Measurements from ENCODE around the gene CDK10.

Gene CDK10

DNA sequence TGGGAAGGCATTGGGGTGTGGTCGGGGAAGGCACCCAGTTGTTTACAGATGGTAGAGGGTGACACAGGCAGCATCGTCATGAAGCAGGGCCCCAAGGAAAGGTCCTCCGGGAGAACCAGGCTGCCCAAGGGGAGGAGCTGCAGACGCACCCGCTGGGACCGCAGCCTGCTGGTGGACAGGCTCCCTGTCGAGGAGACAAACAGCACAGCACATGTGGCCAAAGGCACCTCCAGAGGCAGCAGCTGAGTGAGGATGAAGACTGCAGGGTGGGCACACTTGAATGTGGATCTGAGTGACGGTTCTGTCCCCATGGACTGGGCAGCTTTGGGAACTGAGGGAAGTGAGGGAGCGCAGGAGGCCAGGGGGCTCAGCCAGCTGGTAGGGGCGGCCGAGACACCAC lies 41.4 kb upstream of the CDK10 start:
- no peak overlapping the region for H3K27ac ChIP-seq (replicated peaks)
- H3K27me3 ChIP-seq (ENCODE audit: insufficient read depth, poor library complexity, severe bottlenecking): no peaks in the 10 kb centered on the region
- no peak for TF ChIP-seq POLR2AphosphoS5 (IDR thresholded peaks at IDR 0.05; ENCODE audit: low read depth)
- TF ChIP-seq, protein P1, sequence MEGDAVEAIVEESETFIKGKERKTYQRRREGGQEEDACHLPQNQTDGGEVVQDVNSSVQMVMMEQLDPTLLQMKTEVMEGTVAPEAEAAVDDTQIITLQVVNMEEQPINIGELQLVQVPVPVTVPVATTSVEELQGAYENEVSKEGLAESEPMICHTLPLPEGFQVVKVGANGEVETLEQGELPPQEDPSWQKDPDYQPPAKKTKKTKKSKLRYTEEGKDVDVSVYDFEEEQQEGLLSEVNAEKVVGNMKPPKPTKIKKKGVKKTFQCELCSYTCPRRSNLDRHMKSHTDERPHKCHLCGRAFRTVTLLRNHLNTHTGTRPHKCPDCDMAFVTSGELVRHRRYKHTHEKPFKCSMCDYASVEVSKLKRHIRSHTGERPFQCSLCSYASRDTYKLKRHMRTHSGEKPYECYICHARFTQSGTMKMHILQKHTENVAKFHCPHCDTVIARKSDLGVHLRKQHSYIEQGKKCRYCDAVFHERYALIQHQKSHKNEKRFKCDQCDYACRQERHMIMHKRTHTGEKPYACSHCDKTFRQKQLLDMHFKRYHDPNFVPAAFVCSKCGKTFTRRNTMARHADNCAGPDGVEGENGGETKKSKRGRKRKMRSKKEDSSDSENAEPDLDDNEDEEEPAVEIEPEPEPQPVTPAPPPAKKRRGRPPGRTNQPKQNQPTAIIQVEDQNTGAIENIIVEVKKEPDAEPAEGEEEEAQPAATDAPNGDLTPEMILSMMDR (IDR thresholded peaks at IDR 0.05; ENCODE audit: insufficient read depth, low read length): no peak
- no peak for DNase-seq (ENCODE audit: low read depth in 1 of 2, low spot score in 1 of 2)
- no peak overlapping the region for H3K4me3 ChIP-seq (replicated peaks; ENCODE audit: insufficient read depth, low read length)

DNA sequence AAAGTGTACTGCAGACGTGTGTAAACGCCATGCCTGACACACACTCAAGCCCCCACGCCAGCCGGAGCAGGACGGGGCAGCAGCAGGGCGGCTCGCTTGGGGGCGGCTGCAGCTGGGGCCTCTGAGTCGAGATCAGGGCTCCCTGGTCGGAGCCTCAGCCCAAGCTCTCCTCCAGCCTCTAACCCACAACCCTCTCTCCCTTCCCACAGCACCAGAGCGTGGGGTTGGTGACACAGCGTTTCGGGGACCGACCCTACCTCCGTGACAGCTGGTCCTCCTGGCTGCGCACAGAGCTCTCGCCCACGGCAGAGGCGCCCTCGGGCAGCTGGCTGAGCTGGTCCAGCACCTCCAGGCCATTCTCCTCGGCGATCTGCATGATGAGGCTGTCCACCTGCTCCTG lies 40.2 kb upstream of the CDK10 start:
- Histone ChIP-seq H3K4me3 (replicated peaks; ENCODE audit: insufficient read depth, low read length) (no peak overlapping the region), H3K27me3 (ENCODE audit: insufficient read depth, poor library complexity, severe bottlenecking) (no peaks in the 10 kb centered on the region), H3K27ac (replicated peaks) (no peak overlapping the region)
- TF ChIP-seq, protein P1 (IDR thresholded peaks at IDR 0.05; ENCODE audit: insufficient read depth, low read length): no peak
- no peak for TF ChIP-seq POLR2AphosphoS5 (IDR thresholded peaks at IDR 0.05; ENCODE audit: low read depth)
- no peak for TF ChIP-seq SPI1 (IDR thresholded peaks at IDR 0.05; ENCODE audit: borderline replicate concordance, low read depth)
- no peak for TF ChIP-seq GABPA (IDR thresholded peaks at IDR 0.05; ENCODE audit: low read depth)
- no peak for TF ChIP-seq REST (IDR thresholded peaks at IDR 0.05; ENCODE audit: insufficient replicate concordance, low read depth)
- no peak for DNase-seq (ENCODE audit: low read depth in 1 of 2, low spot score in 1 of 2)

- TF ChIP-seq GABPA (IDR thresholded peaks at IDR 0.05; ENCODE audit: low read depth) (no peak), REST (IDR thresholded peaks at IDR 0.05; ENCODE audit: insufficient replicate concordance, low read depth) (no peak), SPI1 (IDR thresholded peaks at IDR 0.05; ENCODE audit: borderline replicate concordance, low read depth) (no peak), POLR2AphosphoS5 (IDR thresholded peaks at IDR 0.05; ENCODE audit: low read depth) (no peak)
- TF ChIP-seq, protein P1 (IDR thresholded peaks at IDR 0.05; ENCODE audit: insufficient read depth, low read length): no peak
- Histone ChIP-seq H3K4me3 (replicated peaks; ENCODE audit: insufficient read depth, low read length) (no peak overlapping the region), H3K27ac (replicated peaks) (no peak overlapping the region), H3K27me3 (ENCODE audit: insufficient read depth, poor library complexity, severe bottlenecking) (no peaks in the 10 kb centered on the region)
- no peak for DNase-seq (ENCODE audit: low read depth in 1 of 2, low spot score in 1 of 2)
Observed at GRCh38 chr16:89646906-89647305, 39.6 kb upstream of the CDK10 start.

DNA sequence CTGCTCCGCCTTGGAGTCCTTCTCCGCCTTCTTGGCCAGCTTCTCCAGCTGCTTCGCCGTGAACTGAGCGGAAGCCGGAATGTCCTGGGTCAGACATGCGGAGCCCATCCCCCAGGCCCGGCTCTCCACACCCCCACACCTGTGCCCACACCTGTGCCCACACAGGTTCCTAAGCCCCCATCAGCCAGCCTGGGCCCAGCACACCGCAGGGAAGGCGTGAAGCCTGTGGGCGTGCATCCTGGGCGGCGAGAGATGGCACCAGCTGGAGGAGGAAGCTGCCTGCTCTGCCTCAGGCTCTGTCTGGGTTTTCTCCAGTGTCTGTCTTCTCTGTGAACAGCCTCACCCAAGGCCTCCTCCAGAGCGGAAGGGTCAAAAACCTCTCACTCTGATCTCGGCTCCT lies 34.9 kb upstream of the CDK10 start:
- Histone ChIP-seq H3K27me3 (ENCODE audit: insufficient read depth, poor library complexity, severe bottlenecking) (no peaks in the 10 kb centered on the region), H3K4me3 (replicated peaks; ENCODE audit: insufficient read depth, low read length) (no peak overlapping the region), H3K27ac (replicated peaks) (no peak overlapping the region)
- TF ChIP-seq SPI1 (IDR thresholded peaks at IDR 0.05; ENCODE audit: borderline replicate concordance, low read depth): no peak
- TF ChIP-seq GABPA (IDR thresholded peaks at IDR 0.05; ENCODE audit: low read depth): no peak
- no peak for TF ChIP-seq POLR2AphosphoS5 (IDR thresholded peaks at IDR 0.05; ENCODE audit: low read depth)
- no peak for TF ChIP-seq REST (IDR thresholded peaks at IDR 0.05; ENCODE audit: insufficient replicate concordance, low read depth)
- TF ChIP-seq, protein P1 (IDR thresholded peaks at IDR 0.05; ENCODE audit: insufficient read depth, low read length): no peak
- DNase-seq (ENCODE audit: low read depth in 1 of 2, low spot score in 1 of 2): no peak
